ENCODE measurements around the gene FAM24A.

The FAM24A gene

GRCh38 chr10:122930140-122930539, 19.7 kb downstream of the FAM24A start:
- in situ Hi-C loops (cut with MboI; ENCODE audit: low sequenced_read_pairs) = no loop called here

- in situ Hi-C loops (cut with MboI; ENCODE audit: low sequenced_read_pairs) = no loop called here
These were observed 20.9 kb downstream of the FAM24A start for GRCh38 chr10:122931088-122931906.

DNA sequence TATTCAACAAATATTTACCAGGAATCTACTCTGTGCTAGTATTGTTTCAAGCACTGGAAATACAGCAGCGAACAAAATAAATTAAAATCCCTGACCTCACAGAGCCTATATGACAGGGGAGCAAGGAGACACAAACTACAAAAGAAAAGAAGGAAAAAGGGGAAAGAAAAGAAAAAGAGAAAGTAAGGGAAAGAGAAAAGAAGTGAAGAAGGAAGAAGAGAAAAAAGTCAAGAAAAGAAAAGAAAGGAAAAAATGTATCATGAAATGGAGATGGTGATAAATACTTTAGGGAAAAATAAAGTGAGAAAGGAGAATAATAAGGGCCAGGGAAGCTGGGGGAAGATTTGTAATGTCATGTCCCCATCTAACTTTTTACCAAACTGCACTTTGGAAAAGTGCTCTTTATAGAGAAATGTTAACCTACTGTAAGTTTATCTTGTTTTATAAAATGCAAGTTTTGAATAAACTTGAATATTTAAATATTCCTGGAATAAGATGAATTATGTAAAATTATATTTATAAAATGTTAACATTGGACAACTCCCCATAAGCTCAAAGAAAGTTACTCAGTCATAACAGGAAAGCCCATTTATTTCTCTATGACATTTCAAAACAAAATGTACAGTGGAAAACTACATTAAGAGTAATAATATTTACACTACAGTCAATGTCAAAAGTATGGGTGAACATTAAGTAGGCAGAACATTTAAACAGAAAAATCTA, 28.9 kb downstream of the FAM24A start:
- in situ Hi-C loops (cut with MboI; ENCODE audit: low sequenced_read_pairs) = no loop called here

DNA sequence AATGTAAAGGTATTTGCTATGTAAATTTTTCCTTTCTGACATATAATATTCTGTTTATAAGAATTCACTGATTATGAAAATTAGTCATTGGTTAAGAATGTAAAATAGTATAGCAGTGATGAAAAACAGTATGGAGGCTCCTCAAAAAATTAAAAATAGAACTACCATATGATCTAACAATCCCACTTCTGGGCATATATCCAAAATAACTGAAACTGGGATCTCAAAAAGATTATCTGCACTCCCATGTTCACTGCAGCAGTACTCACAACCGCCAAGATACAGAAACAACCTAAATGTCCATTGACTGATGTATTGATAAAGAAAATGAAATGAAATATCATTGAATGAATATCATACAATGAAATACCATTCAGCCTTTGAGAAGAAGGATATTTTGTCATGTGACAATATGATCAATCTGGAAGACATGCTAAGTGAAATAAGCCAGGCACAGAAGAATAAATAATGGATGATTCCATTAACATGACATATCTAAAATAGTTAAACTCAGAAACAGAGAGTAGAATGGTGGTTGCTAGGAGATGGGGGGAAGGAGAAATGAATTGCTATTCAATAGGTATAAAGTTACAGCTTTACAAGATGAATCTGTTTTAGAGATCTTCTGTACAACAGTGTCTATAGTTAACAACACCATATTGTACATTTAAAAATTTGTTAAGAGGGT, 29.6 kb downstream of the FAM24A start:
- in situ Hi-C loops (cut with MboI; ENCODE audit: low sequenced_read_pairs) = no loop called here

DNA sequence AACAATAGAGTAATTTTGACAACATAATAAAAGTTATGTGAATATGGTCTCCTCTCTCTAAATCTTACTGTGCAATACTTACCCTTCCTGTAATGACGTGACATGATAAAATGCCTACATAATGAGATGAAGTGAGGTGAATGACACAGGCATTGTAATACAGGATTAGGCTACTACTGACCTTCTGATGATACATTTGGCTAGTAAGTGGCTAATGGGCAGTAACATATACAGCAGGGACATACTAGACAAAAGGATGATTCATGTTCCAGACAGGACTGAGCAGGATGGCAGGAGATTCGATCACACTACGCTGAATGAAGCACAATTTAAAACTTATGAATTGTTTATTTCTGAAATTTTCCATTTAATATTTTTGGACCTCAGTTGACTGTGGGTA, 38.9 kb downstream of the FAM24A start:
- in situ Hi-C loops (cut with MboI; ENCODE audit: low sequenced_read_pairs) = no loop called here

DNA sequence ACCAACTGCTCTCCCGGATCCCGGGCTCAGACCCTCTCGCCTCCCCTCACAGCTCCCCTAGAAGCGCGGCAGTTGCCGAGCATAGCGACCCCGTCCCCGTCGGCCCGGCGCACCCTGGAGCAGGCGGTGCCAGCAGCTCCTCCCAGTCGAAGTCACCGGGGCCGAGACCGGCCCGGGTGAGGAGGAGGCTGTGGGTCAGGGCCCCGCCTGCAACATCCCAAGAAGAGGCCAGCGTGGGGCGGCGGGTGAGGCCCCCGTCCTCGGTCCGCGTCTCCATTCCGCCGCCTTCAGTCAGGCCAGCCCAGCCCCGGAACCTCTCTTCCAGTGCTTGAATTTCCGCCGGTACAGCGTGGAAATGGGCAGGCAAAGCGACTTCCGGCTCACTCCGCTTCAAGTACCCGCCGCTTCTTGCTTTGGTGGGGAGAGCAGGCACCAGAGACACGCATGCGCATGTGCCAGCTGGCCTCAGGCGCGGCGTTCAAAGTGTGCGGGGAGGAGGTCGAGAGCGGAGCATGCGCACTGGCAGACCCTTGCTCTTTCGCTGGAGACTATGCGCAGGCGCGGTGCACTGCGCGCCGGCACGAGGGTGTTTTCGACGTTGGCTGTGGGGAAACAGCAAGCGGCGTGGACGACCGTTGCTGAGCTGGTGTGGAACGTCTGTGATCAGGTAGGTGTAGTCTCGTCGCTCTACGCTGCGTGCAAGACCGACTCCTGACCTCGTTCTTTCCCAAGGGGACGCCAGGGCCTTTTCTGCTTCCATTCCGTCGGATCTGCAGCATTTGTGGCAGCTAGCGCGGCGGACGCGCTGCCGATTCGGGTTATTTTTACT, 43.7 kb downstream of the FAM24A start, which contains the start of gene C10orf88:
TSS of gene C10orf88 (minus strand) at position 326 of the 829 bp plus-strand sequence. CDS start at position 277, 49 bp downstream.
- in situ Hi-C loops (cut with MboI; ENCODE audit: low sequenced_read_pairs) = no loop called here

- in situ Hi-C loops (cut with MboI; ENCODE audit: low sequenced_read_pairs) = no loop called here
These were observed 44.3 kb downstream of the FAM24A start for GRCh38 chr10:122954731-122955050.

DNA sequence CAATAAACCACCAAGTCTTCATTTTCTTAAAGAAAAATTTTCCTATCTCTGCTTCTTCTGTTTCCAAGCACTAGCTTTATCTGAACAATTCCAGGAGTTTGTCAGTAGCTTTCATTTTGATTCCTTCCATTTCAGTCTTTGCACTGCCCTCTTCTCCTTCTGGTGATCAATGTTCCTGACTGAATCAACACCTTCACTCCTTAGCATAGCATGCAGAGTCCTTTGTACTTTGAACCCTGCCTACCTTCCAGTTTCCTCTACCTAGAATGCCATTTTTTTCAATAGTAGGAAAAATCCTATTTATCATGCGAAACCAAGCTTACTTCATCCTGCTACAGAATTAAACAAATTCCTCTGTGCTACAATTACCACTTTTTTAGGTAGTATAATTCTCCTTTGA, 45.5 kb downstream of the FAM24A start:
- in situ Hi-C loops (cut with MboI; ENCODE audit: low sequenced_read_pairs) = no loop called here

DNA sequence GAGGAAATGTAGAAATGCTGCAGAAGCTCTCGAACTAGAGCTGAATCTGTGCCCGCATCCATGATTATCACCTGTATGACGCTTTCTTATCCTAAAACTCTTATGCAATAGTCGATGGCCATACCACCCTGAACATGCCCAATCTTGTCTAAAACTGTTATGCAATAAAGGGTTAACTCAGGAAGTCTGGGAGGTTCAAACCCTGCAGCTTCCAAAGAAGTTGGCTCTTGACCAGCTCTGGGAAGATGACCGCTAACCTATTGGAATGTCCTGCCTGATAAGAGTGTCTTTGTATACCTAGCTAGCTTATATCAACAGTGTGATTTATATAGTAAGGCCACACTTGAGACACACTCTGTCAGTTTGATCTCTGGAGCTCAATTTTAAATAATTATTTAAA, 47.1 kb downstream of the FAM24A start:
- in situ Hi-C loops (cut with MboI; ENCODE audit: low sequenced_read_pairs) = no loop called here

GRCh38 chr10:122962405-122962804, 52.0 kb downstream of the FAM24A start:
- in situ Hi-C loops (cut with MboI; ENCODE audit: low sequenced_read_pairs) = no loop called here

Data from HL-60/S4 (cell line).